C4-2B (cell line): ENCODE results near the gene STEAP2.

Experiments
- ZFX ChIP-seq: fragments of 450-650 bp; IDR thresholded peaks from 2 replicates; pipeline ENCODE4 v1.6.1; 2017
- TF ChIP-seq, protein P1 (sequence below): fragments of 450-650 bp; conservative IDR thresholded peaks from 2 replicates; pipeline ENCODE4 v1.5.1; 2017; ENCODE audit warnings: mild to moderate bottlenecking

GRCh38 chr7:90266808-90267207 lies 55.3 kb downstream of the STEAP2 start:
- TF ChIP-seq, protein P1, sequence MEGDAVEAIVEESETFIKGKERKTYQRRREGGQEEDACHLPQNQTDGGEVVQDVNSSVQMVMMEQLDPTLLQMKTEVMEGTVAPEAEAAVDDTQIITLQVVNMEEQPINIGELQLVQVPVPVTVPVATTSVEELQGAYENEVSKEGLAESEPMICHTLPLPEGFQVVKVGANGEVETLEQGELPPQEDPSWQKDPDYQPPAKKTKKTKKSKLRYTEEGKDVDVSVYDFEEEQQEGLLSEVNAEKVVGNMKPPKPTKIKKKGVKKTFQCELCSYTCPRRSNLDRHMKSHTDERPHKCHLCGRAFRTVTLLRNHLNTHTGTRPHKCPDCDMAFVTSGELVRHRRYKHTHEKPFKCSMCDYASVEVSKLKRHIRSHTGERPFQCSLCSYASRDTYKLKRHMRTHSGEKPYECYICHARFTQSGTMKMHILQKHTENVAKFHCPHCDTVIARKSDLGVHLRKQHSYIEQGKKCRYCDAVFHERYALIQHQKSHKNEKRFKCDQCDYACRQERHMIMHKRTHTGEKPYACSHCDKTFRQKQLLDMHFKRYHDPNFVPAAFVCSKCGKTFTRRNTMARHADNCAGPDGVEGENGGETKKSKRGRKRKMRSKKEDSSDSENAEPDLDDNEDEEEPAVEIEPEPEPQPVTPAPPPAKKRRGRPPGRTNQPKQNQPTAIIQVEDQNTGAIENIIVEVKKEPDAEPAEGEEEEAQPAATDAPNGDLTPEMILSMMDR, result no peak
- TF ChIP-seq ZFX, result no peak
